K562 (cell line): ENCODE measurements around the gene ODAD4. TPM values are rescaled to one million over a fixed set of nuclear protein-coding genes. Genes with fewer than 3 reads are reported as not detected.
"Not testable (repeated sequence)": the region's sequence is repeated elsewhere in the genome, so short reads cannot be mapped to it uniquely, and the experiment has no call there.

ENCODE experiments used
- ATAC-seq: fragments of 200-7000 bp; cut with Tn5 transposase; 3 replicates; pipeline ENCODE4 v1.9.1; 2020; ENCODE audit warnings: moderate library complexity
- BruUV-seq: library from RNA; stranded (reverse); fragments of 400-500 nt; replicated peaks from 2 replicates; lab custom pipeline; 2021; lab: Mats Ljungman, UMichigan
- CTCF ChIA-PET: fragments of 300-600 bp; formaldehyde crosslinking; extraction: SDS; loops from one replicate; lab custom pipeline; 2021; ENCODE audit warnings: low intra/inter-chr PET ratio; lab: Yijun Ruan, JAX
- POLR2A ChIA-PET: fragments of 300-600, 350-650 bp; sonication (Branson Sonifier 250); formaldehyde crosslinking; extraction: SDS; loops from one replicate; lab custom pipeline; 2021; ENCODE audit warnings: antibody characterized with exemption, inconsistent platforms; lab: Yijun Ruan, JAX
- DNase-seq, 4 experiments: peaks; one replicate each; pipeline versions ENCODE4 v3.0.0 to v3.0.0-alpha.2; 2011 to 2018; ENCODE audit warnings: low spot score in 3 of 4, mixed read lengths in 3 of 4; ENCODE audit errors: extremely low read depth in 1 of 4
- FAIRE-seq: peaks from 2 replicates; lab custom pipeline; 2011; peaks lifted over from hg19 to GRCh38; lab: Jason Lieb, UNC
- H2AFZ ChIP-seq: 2 replicates; pipeline ENCODE4 v1.6.0; 2011; ENCODE audit warnings: low read depth, low read length, control low read depth, inconsistent platforms
- H3K27ac ChIP-seq: fragments of 200-600 bp; 3 replicates; pipeline ENCODE4 v1.8.0; 2011; ENCODE audit warnings: low read depth, mild to moderate bottlenecking, control low read depth, inconsistent platforms, low read length, moderate library complexity, mixed read lengths; ENCODE audit errors: extremely low read depth
- H3K27me3 ChIP-seq, 2 experiments: fragments of 300-600 bp in 1 of 2; 2 replicates in 1 of 2; 3 replicates in 1 of 2; pipeline versions ENCODE4 v1.6.0 to v1.8.0; 2011; ENCODE audit warnings: inconsistent platforms in 2 of 2, low read length in 2 of 2, mild to moderate bottlenecking in 1 of 2, mixed read lengths in 1 of 2, moderate library complexity in 1 of 2; ENCODE audit not compliant: control insufficient read depth in 2 of 2, insufficient read depth in 2 of 2
- H3K36me3 ChIP-seq: fragments of 300-600 bp; 3 replicates; pipeline ENCODE4 v1.8.0; 2011; ENCODE audit warnings: mild to moderate bottlenecking, low read length, inconsistent platforms; ENCODE audit not compliant: control insufficient read depth, insufficient read depth
- H3K4me1 ChIP-seq, 2 experiments: fragments of 200-600 bp in 1 of 2; replicated peaks in 1 of 2; 2 replicates in 1 of 2; 3 replicates in 1 of 2; pipeline versions ENCODE4 v1.5.1 to v1.8.0; 2011; ENCODE audit warnings: inconsistent platforms in 2 of 2, low read length in 2 of 2, mild to moderate bottlenecking in 1 of 2, mixed read lengths in 1 of 2, moderate library complexity in 1 of 2; ENCODE audit not compliant: control insufficient read depth in 2 of 2, insufficient read depth in 2 of 2
- H3K4me2 ChIP-seq: 2 replicates; pipeline ENCODE4 v1.6.1; 2011; ENCODE audit warnings: low read length, control low read depth, inconsistent platforms, mixed read lengths; ENCODE audit not compliant: insufficient read depth
- H3K4me3 ChIP-seq: fragments of 200-600 bp; sonication (generic), shearing (Covaris generic); 2 replicates; pipeline ENCODE4 v1.5.1; 2016; ENCODE audit warnings: control low read depth, inconsistent platforms
- H3K79me2 ChIP-seq: fragments of 200-600 bp; 3 replicates; pipeline ENCODE4 v1.8.0; 2011; ENCODE audit warnings: low read length, inconsistent platforms; ENCODE audit not compliant: control insufficient read depth, insufficient read depth
- H3K9ac ChIP-seq, 2 experiments: 2 replicates each; pipeline versions ENCODE4 v1.6.0 to v1.6.1; 2011; ENCODE audit warnings: low read depth in 2 of 2, low read length in 2 of 2, control low read depth in 1 of 2, inconsistent platforms in 1 of 2, mild to moderate bottlenecking in 1 of 2, mixed read lengths in 1 of 2; ENCODE audit not compliant: insufficient read depth in 1 of 2
- H3K9me1 ChIP-seq: one replicate; pipeline ENCODE4 v1.6.0; 2011; ENCODE audit warnings: inconsistent platforms, mild to moderate bottlenecking, low read length, moderate library complexity; ENCODE audit not compliant: control insufficient read depth, insufficient read depth
- H3K9me3 ChIP-seq: replicated peaks from 2 replicates; pipeline ENCODE4 v1.5.1; 2011; ENCODE audit warnings: low read depth, low read length, inconsistent platforms; ENCODE audit not compliant: control insufficient read depth, insufficient read depth
- H4K20me1 ChIP-seq: replicated peaks from 2 replicates; pipeline ENCODE4 v1.6.1; 2011; ENCODE audit warnings: low read length, inconsistent platforms, mixed read lengths; ENCODE audit not compliant: control insufficient read depth, insufficient read depth
- CEBPB ChIP-seq: fragments of 450-650 bp; IDR thresholded peaks from 2 replicates; pipeline ENCODE4 v1.6.1; 2016; ENCODE audit warnings: missing genetic modification characterization, missing compliant biosample characterization
- CEBPG ChIP-seq, 3 experiments: fragments of 200-800 bp in 1 of 3; sonication (Bioruptor generic) in 1 of 3; sonication (generic) in 1 of 3; formaldehyde crosslinking in 1 of 3; IDR thresholded peaks in 2 of 3; conservative IDR thresholded peaks in 1 of 3; 2 replicates each; pipeline versions ENCODE4 v1.6.1 to v1.8.0; 2016 to 2022; ENCODE audit warnings: missing compliant biosample characterization in 2 of 3, missing genetic modification characterization in 2 of 3, mild to moderate bottlenecking in 1 of 3, missing genetic modification reagents in 1 of 3
- WGBS: fragments of 100-300 bp; shearing (Covaris generic); methylation state at CpG from one replicate; pipeline ENCODE4 v1.1.6; 2016; ENCODE audit warnings: low coverage, mixed read lengths; ENCODE audit not compliant: insufficient coverage; ENCODE audit errors: missing lambda C conversion rate; 5-methylcytosine and 5-hydroxymethylcytosine counted together
- in situ Hi-C: fragments of 300-500 bp; cut with MboI; formaldehyde crosslinking; loops from 4 replicates; pipeline ENCODE4 v1.15.0; 2018; ENCODE audit warnings: inconsistent platforms, mixed read lengths
- intact Hi-C: fragments of 100-400 bp; cut with micrococcal nuclease; formaldehyde crosslinking; loops from 2 replicates; pipeline ENCODE4 v1.14.2; 2022
- polyA plus RNA-seq, 8 experiments: library from polyadenylated mRNA; depleted of rRNA in 4 of 8; stranded (reverse) in 5 of 8; unstranded in 3 of 8; fragments of >200 nt; fragmentation: Nextera tagmentation in 2 of 8; fragmentation: Illumina TruSeq in 1 of 8; extraction: Ambion mirVana in 2 of 8; extraction: Trizol in 1 of 8; gene quantifications; 2 replicates each; pipeline versions ENCODE4 v1.2.1 to v1.2.3, GENCODE V29; 2011 to 2014; ENCODE audit warnings: inconsistent platforms in 1 of 8, missing spikeins in 1 of 8
- total RNA-seq, 7 experiments: library from RNA; depleted of rRNA in 6 of 7; stranded (reverse); fragments of >200 nt in 6 of 7; fragmentation: Illumina TruSeq in 2 of 7; extraction: Trizol in 2 of 7; gene quantifications; 2 replicates each; pipeline versions ENCODE4 v1.2.1 to v1.2.3, GENCODE V29; 2011 to 2021; ENCODE audit warnings: low replicate concordance in 1 of 7
- TF ChIP-seq, protein P1 (sequence below), 2 experiments: fragments of 450-650 bp in 1 of 2; sonication (generic) in 1 of 2; formaldehyde crosslinking in 1 of 2; IDR thresholded peaks in 1 of 2; conservative IDR thresholded peaks in 1 of 2; 2 replicates each; pipeline versions ENCODE4 v1.6.1 to v1.8.1; 2016 to 2023; ENCODE audit warnings: mild to moderate bottlenecking in 2 of 2, moderate library complexity in 2 of 2, inconsistent platforms in 1 of 2, missing genetic modification reagents in 1 of 2

The ODAD4 gene
- total and polyA plus RNA-seq, 9 of the 15 experiments (the other 6 are each of a cell fraction or from before 2014, with no cell fraction given) = 0.09 to 0.98 (median 0.51) TPM

DNA sequence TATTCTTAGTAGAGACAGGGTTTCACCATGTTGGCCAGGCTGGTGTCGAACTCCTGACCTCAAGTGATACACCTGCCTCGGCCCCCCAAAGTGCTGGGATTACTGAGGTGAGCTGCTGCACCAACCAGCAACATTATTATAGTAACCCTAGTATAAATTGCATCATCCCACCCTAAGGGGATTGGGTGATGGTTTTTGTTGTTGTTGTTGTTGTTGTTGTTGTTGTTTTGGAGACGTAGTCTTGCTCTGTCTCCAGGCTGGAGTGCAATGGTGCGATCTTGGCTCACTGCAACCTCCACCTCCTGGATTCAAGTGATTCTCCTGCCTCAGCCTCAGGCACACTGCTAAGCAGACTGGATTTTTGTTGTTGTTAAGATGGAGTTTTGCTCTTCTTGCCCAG, 1.3 kb downstream of the ODAD4 start:
- BruUV-seq, ATAC-seq, H4K20me1 ChIP-seq, H3K4me3 ChIP-seq, H3K27me3 ChIP-seq, H3K4me2 ChIP-seq, H3K9ac ChIP-seq, in situ Hi-C loops, CTCF ChIA-PET, H3K9me1 ChIP-seq, FAIRE-seq, H3K27ac ChIP-seq, DNase-seq, H2AFZ ChIP-seq, H3K36me3 ChIP-seq, H3K9me3 ChIP-seq: not testable (repeated sequence)
- POLR2A ChIA-PET = interaction anchor here (1.6 to 2.0 kb wide), 2 partner anchors 154 to 243 kb away, joined by 6 to 9 read pairs; partner anchors contain the start of gene EIF1
- H3K4me1 ChIP-seq = peaks cover 19 to 21% of the 10 kb centered on the region in 2 experiments; a peak in 4 of 5 replicates
- TF ChIP-seq CEBPG (CRISPR knock-in tag; IDR thresholded peaks at IDR 0.05) = peak; percentile 34; the same call in 1 of the 2 replicates
- peak; percentile 32 to 34; a peak in 2 of 4 replicates for TF ChIP-seq CEBPG (tag; conservative IDR thresholded peaks at IDR 0.05 in 1 of 2, IDR thresholded peaks at IDR 0.05 in 1 of 2)
- TF ChIP-seq CEBPB (tag) = peak; percentile 30; the same call in 1 of the 2 replicates
- TF ChIP-seq, protein P1, sequence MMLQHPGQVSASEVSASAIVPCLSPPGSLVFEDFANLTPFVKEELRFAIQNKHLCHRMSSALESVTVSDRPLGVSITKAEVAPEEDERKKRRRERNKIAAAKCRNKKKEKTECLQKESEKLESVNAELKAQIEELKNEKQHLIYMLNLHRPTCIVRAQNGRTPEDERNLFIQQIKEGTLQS (IDR thresholded peaks at IDR 0.05) = peak; percentile 72
- TF ChIP-seq, protein P1 (CRISPR knock-in tag; conservative IDR thresholded peaks at IDR 0.05) = not testable (repeated sequence)
- intact Hi-C loops = loop anchor here (2.0 kb wide), 1 partner anchor 27 kb away; no protein-coding TSS in a partner anchor
- peaks cover 13% of the 10 kb centered on the region; the same call in 2 of the 3 replicates for H3K79me2 ChIP-seq
- 82% methylated on average over 4 of the region's 4 CpGs for WGBS
